Measurements from ENCODE around the gene VWA5B1.

DNA sequence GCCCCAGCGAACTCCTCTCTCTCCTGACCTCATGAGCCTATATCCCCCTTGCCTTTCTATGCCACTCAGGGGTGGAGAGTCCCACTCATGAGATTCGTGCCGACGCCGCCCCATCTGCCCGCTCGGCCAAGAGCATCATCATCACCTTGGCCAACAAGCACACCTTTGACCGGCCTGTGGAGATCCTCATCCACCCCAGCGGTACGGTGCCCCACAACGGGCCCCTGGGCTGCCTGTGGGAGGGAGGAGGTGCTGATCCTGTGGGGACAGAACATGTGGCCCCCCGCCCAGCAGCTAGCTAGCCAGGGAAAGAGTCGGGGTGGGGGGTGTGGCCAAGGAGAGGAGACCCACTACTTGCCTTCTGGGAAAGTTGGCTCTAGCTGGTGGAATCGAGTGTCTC lies 27.8 kb downstream of the VWA5B1 start:
- no peak for TF ChIP-seq CTCF (conservative IDR thresholded peaks at IDR 0.05; ENCODE audit: low read depth, low read length)
- TF ChIP-seq MXI1 (IDR thresholded peaks at IDR 0.05; ENCODE audit: borderline replicate concordance, low read depth, low read length), result no peak
- TF ChIP-seq POLR2A (IDR thresholded peaks at IDR 0.05; ENCODE audit: low read depth, low read length), result no peak
- TF ChIP-seq, protein P1, sequence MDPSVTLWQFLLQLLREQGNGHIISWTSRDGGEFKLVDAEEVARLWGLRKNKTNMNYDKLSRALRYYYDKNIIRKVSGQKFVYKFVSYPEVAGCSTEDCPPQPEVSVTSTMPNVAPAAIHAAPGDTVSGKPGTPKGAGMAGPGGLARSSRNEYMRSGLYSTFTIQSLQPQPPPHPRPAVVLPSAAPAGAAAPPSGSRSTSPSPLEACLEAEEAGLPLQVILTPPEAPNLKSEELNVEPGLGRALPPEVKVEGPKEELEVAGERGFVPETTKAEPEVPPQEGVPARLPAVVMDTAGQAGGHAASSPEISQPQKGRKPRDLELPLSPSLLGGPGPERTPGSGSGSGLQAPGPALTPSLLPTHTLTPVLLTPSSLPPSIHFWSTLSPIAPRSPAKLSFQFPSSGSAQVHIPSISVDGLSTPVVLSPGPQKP (IDR thresholded peaks at IDR 0.05; ENCODE audit: borderline replicate concordance, low read depth, low read length), result no peak
- TF ChIP-seq SMC3 (IDR thresholded peaks at IDR 0.05; ENCODE audit: low read depth, low read length), result no peak
- no peak for TF ChIP-seq CEBPB (IDR thresholded peaks at IDR 0.05; ENCODE audit: low read depth, low read length)
- TF ChIP-seq CHD1 (IDR thresholded peaks at IDR 0.05; ENCODE audit: low read depth, low read length), result no peak
- TF ChIP-seq BHLHE40 (IDR thresholded peaks at IDR 0.05; ENCODE audit: low read depth, low read length), result no peak
- no peak for TF ChIP-seq FOS (IDR thresholded peaks at IDR 0.05; ENCODE audit: low read depth, low read length)

All from IMR-90 (cell line).